B cell (primary cell): ENCODE results near the gene SIGLEC5. TPM values are rescaled to one million over a fixed set of nuclear protein-coding genes. Genes with fewer than 3 reads are reported as not detected.

ENCODE experiments used
- ATAC-seq: fragments of 200-7000 bp; cut with Tn5 transposase; one replicate; pipeline ENCODE4 v1.10.0; 2021; ENCODE audit warnings: low read depth, mild to moderate bottlenecking, moderate number of reproducible peaks, moderate library complexity
- CTCF ChIA-PET: fragments of 350-600 bp; sonication (Branson Sonifier 250); formaldehyde crosslinking; loops from one replicate; lab custom pipeline; 2021; ENCODE audit warnings: antibody characterized with exemption, inconsistent platforms; lab: Charles Lee
- POLR2A ChIA-PET: fragments of 350-600 bp; sonication (Branson Sonifier 250); formaldehyde crosslinking; loops from one replicate; lab custom pipeline; 2021; ENCODE audit warnings: antibody characterized with exemption; lab: Charles Lee
- DNase-seq: peaks from one replicate; pipeline ENCODE4 v3.0.0; 2013
- H2AFZ ChIP-seq: 2 replicates; pipeline ENCODE4 v1.6.1; 2012; ENCODE audit warnings: mild to moderate bottlenecking, low read depth, low read length; ENCODE audit not compliant: insufficient read depth, poor library complexity, severe bottlenecking
- H3K27ac ChIP-seq, 2 donors: 1 replicate in 1 of 2; 2 replicates in 1 of 2; pipeline ENCODE4 v1.5.1; 2012 to 2013; ENCODE audit warnings: low read length in 2 of 2, mild to moderate bottlenecking in 2 of 2, moderate library complexity in 1 of 2
- H3K27me3 ChIP-seq, 4 experiments: fragments of 200-600 bp in 1 of 4; sonication (generic) in 1 of 4; replicated peaks in 1 of 4; 1 replicate in 2 of 4; 2 replicates in 2 of 4; pipeline versions ENCODE4 v1.6.1 to v1.7.0; 2013 to 2016; ENCODE audit warnings: low read length in 3 of 4, mild to moderate bottlenecking in 2 of 4, mixed read lengths in 1 of 4, moderate library complexity in 1 of 4; ENCODE audit not compliant: insufficient read depth in 4 of 4, control insufficient read depth in 3 of 4; ENCODE audit errors: control extremely low read depth in 1 of 4
- H3K36me3 ChIP-seq, 2 experiments: replicated peaks in 1 of 2; 1 replicate in 1 of 2; 2 replicates in 1 of 2; pipeline versions ENCODE4 v1.6.1 to v1.7.1; 2013; ENCODE audit warnings: low read length in 1 of 2; ENCODE audit not compliant: insufficient read depth in 2 of 2, control insufficient read depth in 1 of 2; ENCODE audit errors: control extremely low read depth in 1 of 2, extremely low read depth in 1 of 2
- H3K4me1 ChIP-seq, 2 donors: fragments of 200-600 bp in 1 of 2; sonication (generic) in 1 of 2; 1 replicate in 1 of 2; 2 replicates in 1 of 2; pipeline versions ENCODE4 v1.5.1 to v1.6.1; 2013 to 2017; ENCODE audit warnings: low read length in 2 of 2; ENCODE audit not compliant: control insufficient read depth in 2 of 2, insufficient read depth in 2 of 2
- H3K4me2 ChIP-seq: replicated peaks from 2 replicates; pipeline ENCODE3; 2012; ENCODE audit warnings: mild to moderate bottlenecking, low read depth, low read length; ENCODE audit not compliant: poor library complexity, severe bottlenecking
- H3K4me3 ChIP-seq, 5 experiments: fragments of 200-600 bp in 1 of 5; sonication (generic) in 1 of 5; 1 replicate in 3 of 5; 2 replicates in 2 of 5; pipeline versions ENCODE4 v1.5.1 to v1.7.0; 2011 to 2016; ENCODE audit warnings: low read length in 4 of 5, mild to moderate bottlenecking in 4 of 5, low read depth in 2 of 5, control low read depth in 1 of 5, moderate library complexity in 1 of 5; ENCODE audit not compliant: insufficient read depth in 1 of 5; ENCODE audit errors: control extremely low read depth in 1 of 5, extremely low read depth in 1 of 5
- H3K79me2 ChIP-seq: fragments of 200-600 bp; sonication (generic); one replicate; pipeline ENCODE4 v1.6.0; 2016; ENCODE audit warnings: low read length; ENCODE audit not compliant: control insufficient read depth, insufficient read depth
- H3K9ac ChIP-seq: fragments of 200-600 bp; sonication (generic); 2 replicates; pipeline ENCODE4 v1.6.1; 2017; ENCODE audit warnings: mild to moderate bottlenecking, low read length, moderate library complexity
- H3K9me3 ChIP-seq, 3 donors: one replicate each; pipeline versions ENCODE4 v1.6.1 to v1.7.1; 2013; ENCODE audit warnings: low read length in 2 of 3; ENCODE audit not compliant: control insufficient read depth in 2 of 3, insufficient read depth in 1 of 3; ENCODE audit errors: control extremely low read depth in 1 of 3
- H4K20me1 ChIP-seq: 2 replicates; pipeline ENCODE4 v1.6.0; 2012; ENCODE audit warnings: mild to moderate bottlenecking, low read length; ENCODE audit not compliant: insufficient read depth, control insufficient read depth, poor library complexity, severe bottlenecking
- H3K27ac Mint-ChIP-seq: one replicate; pipeline ENCODE4 v1.8.0; 2021; ENCODE audit warnings: mixed read lengths
- H3K27me3 Mint-ChIP-seq: one replicate; pipeline ENCODE4 v1.8.0; 2021; ENCODE audit warnings: mixed read lengths
- H3K4me1 Mint-ChIP-seq: one replicate; pipeline ENCODE4 v1.8.0; 2021; ENCODE audit warnings: mixed read lengths
- H3K4me3 Mint-ChIP-seq: one replicate; pipeline ENCODE4 v1.8.0; 2021; ENCODE audit warnings: mixed read lengths
- H3K9me3 Mint-ChIP-seq: one replicate; pipeline ENCODE4 v1.8.0; 2022; ENCODE audit warnings: mixed read lengths; ENCODE audit not compliant: insufficient read depth
- EZH2 ChIP-seq: IDR thresholded peaks from 2 replicates; pipeline ENCODE4 v1.6.1; 2012; ENCODE audit warnings: borderline replicate concordance, low read depth, mild to moderate bottlenecking, moderate library complexity, low read length; ENCODE audit not compliant: insufficient read depth, poor library complexity, severe bottlenecking
- WGBS: methylation state at CpG from one replicate; pipeline ENCODE4 v1.1.5; 2013; ENCODE audit warnings: missing lambda C conversion rate; ENCODE audit not compliant: insufficient coverage; 5-methylcytosine and 5-hydroxymethylcytosine counted together
- intact Hi-C: fragments of 100-400 bp; cut with micrococcal nuclease; formaldehyde crosslinking; loops from one replicate; pipeline ENCODE4 v1.10.0; 2022
- polyA plus RNA-seq: library from polyadenylated mRNA; depleted of rRNA; stranded (reverse); fragments of >200 nt; gene quantifications from 2 replicates; pipeline ENCODE4 v1.2.3, GENCODE V29; 2012
- total RNA-seq, 2 donors: library from RNA; stranded (reverse); fragments of 120-200 nt in 1 of 2; gene quantifications; 1 replicate in 1 of 2; 2 replicates in 1 of 2; pipeline versions ENCODE4 v1.2.3 to v1.2.4, GENCODE V29; 2013 to 2022
- TF ChIP-seq, protein P1 (sequence below): fragments of 200-600 bp; IDR thresholded peaks from one replicate; pipeline ENCODE4 v1.8.0; 2022; ENCODE audit warnings: antibody characterized with exemption, mild to moderate bottlenecking

SIGLEC5 gene
- total and polyA plus RNA-seq, 2 donors (not counting 1 experiment from before 2014, with no cell fraction given), result 0.84 TPM; not detected in 1

DNA sequence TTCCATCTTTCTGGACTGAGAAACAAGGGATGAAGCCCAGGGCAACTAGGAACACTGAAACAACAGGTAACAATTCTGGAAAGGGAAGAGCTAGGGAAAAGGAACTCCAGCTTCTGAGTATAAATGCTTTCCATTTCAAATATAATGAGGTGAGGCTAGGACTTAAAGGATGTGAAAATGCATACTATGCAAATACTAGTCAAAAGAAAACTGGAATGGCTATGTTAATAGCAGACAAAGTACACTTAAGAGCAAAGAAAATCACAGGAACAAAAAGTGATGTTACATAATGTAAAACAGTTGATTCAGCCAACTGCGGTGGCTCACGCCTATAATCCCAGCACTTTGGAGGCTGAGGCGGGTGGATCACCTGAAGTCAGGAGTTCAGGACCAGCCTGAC is 10.2 kb upstream of the SIGLEC5 start:
- H3K27me3 Mint-ChIP-seq, result no peaks in the 10 kb centered on the region
- Histone ChIP-seq H3K4me2 (no peak overlapping the region), H3K27ac (no peak overlapping the region), H3K36me3 (peaks cover 0 to 46% of the 10 kb centered on the region in 2 experiments), H3K9ac (no peak overlapping the region), H3K79me2 (no peaks in the 10 kb centered on the region), H3K4me3 (no peak overlapping the region), H4K20me1 (no peaks in the 10 kb centered on the region), H2AFZ (no peak overlapping the region), H3K4me1 (peaks cover 4 to 64% of the 10 kb centered on the region in 2 donors), H3K9me3 (peaks cover 3 to 9% (median 6%) of the 10 kb centered on the region in 3 donors), H3K27me3 (no peaks in the 10 kb centered on the region)
- no peak for DNase-seq
- H3K4me3 Mint-ChIP-seq, result no peak overlapping the region
- H3K9me3 Mint-ChIP-seq, result no peaks in the 10 kb centered on the region
- 100% methylated on average over 3 of the region's 3 CpGs for WGBS
- no peak for ATAC-seq
- H3K4me1 Mint-ChIP-seq, result peaks cover 42% of the 10 kb centered on the region
- peak overlapping the region; percentile 20 for H3K27ac Mint-ChIP-seq
- CTCF ChIA-PET, result interaction anchor here (0.7 to 1.4 kb wide), 5 partner anchors 14 to 125 kb away, joined by 3 to 5 read pairs (median 4); no protein-coding TSS in a partner anchor
- intact Hi-C loops, result no loop called here
- TF ChIP-seq, protein P1, sequence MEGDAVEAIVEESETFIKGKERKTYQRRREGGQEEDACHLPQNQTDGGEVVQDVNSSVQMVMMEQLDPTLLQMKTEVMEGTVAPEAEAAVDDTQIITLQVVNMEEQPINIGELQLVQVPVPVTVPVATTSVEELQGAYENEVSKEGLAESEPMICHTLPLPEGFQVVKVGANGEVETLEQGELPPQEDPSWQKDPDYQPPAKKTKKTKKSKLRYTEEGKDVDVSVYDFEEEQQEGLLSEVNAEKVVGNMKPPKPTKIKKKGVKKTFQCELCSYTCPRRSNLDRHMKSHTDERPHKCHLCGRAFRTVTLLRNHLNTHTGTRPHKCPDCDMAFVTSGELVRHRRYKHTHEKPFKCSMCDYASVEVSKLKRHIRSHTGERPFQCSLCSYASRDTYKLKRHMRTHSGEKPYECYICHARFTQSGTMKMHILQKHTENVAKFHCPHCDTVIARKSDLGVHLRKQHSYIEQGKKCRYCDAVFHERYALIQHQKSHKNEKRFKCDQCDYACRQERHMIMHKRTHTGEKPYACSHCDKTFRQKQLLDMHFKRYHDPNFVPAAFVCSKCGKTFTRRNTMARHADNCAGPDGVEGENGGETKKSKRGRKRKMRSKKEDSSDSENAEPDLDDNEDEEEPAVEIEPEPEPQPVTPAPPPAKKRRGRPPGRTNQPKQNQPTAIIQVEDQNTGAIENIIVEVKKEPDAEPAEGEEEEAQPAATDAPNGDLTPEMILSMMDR, result no peak
- no peak for TF ChIP-seq EZH2
- POLR2A ChIA-PET, result no interaction called here

DNA sequence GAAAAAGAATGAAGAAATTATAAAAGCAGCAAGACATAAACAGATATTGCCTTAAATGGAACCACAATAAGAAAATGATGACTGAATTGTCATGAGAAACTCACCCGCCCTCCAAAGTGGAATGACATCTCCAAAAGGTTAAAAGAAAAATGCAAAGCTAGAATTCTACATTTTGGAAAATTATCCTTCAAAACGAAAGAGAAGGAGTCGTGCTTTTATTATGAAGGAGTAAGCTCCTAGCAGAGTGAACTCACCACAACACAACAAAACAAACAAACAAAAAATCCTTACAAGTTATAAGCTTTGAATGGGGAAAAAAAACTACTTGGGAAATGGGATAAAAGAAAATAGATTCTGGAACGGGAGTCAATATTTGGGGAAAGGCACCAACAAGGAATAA is 9.7 kb upstream of the SIGLEC5 start:
- no peak for TF ChIP-seq EZH2
- TF ChIP-seq, protein P1, result no peak
- Histone ChIP-seq H3K9ac (no peak overlapping the region), H3K27me3 (no peaks in the 10 kb centered on the region), H3K4me2 (no peak overlapping the region), H3K4me1 (peaks cover 4 to 65% of the 10 kb centered on the region in 2 donors), H3K79me2 (no peaks in the 10 kb centered on the region), H2AFZ (no peak overlapping the region), H3K27ac (no peak overlapping the region), H4K20me1 (no peaks in the 10 kb centered on the region), H3K36me3 (peaks cover 0 to 46% of the 10 kb centered on the region in 2 experiments), H3K9me3 (peaks cover 3 to 9% (median 6%) of the 10 kb centered on the region in 3 donors), H3K4me3 (no peak overlapping the region)
- H3K27me3 Mint-ChIP-seq, result no peaks in the 10 kb centered on the region
- ChIA-PET POLR2A (no interaction called here), CTCF (interaction anchor here (1.1 to 1.4 kb wide), 3 partner anchors 15 to 17 kb away, joined by 3 to 5 read pairs (median 4); no protein-coding TSS in a partner anchor)
- ATAC-seq, result no peak
- intact Hi-C loops, result no loop called here
- H3K27ac Mint-ChIP-seq, result peak overlapping the region; percentile 20
- WGBS, result no CpG with 5 or more reads among the region's 4 CpGs
- no peak overlapping the region for H3K4me3 Mint-ChIP-seq
- H3K4me1 Mint-ChIP-seq, result peaks cover 39% of the 10 kb centered on the region
- no peaks in the 10 kb centered on the region for H3K9me3 Mint-ChIP-seq
- DNase-seq, result no peak
